OCI-LY7 (cell line): ENCODE measurements around the gene TMEM214. TPM values are rescaled to one million over a fixed set of nuclear protein-coding genes. Genes with fewer than 3 reads are reported as not detected.

Source experiments
- BruUV-seq: library from RNA; stranded (reverse); fragments of 400-500 nt; replicated peaks from 2 replicates; lab custom pipeline; 2021; lab: Mats Ljungman, UMichigan
- CTCF ChIA-PET: fragments of 300-600 bp; sonication (Branson Sonifier 250); formaldehyde crosslinking; loops from one replicate; lab custom pipeline; 2022; ENCODE audit warnings: antibody characterized with exemption; ENCODE audit not compliant: unreplicated experiment; lab: Charles Lee
- POLR2A ChIA-PET: fragments of 300-600 bp; sonication (Branson Sonifier 250); formaldehyde crosslinking; loops from one replicate; lab custom pipeline; 2022; ENCODE audit warnings: antibody characterized with exemption; lab: Charles Lee
- DNase-seq: peaks from one replicate; pipeline ENCODE4 v3.0.0-alpha.2; 2015; ENCODE audit warnings: low spot score
- H2AFZ ChIP-seq: fragments of 200-600 bp; sonication (generic), shearing (Covaris generic); 2 replicates; pipeline ENCODE4 v1.6.1; 2014; ENCODE audit warnings: mild to moderate bottlenecking, antibody characterized with exemption, low read length, moderate library complexity
- H3K27ac ChIP-seq: fragments of 200-600 bp; sonication (generic); 2 replicates; pipeline ENCODE4 v1.5.1; 2014; ENCODE audit warnings: mixed run types, low read depth, mild to moderate bottlenecking, moderate library complexity, low read length, inconsistent platforms; ENCODE audit not compliant: poor library complexity, severe bottlenecking
- H3K36me3 ChIP-seq: fragments of 200-600 bp; sonication (generic); 2 replicates; pipeline ENCODE4 v1.6.1; 2014; ENCODE audit warnings: mild to moderate bottlenecking, antibody characterized with exemption, low read length, moderate library complexity, mixed read lengths; ENCODE audit not compliant: insufficient read depth
- H3K4me1 ChIP-seq: fragments of 200-600 bp; sonication (generic); 2 replicates; pipeline ENCODE4 v1.5.1; 2014; ENCODE audit warnings: mild to moderate bottlenecking, low read length; ENCODE audit not compliant: insufficient read depth, poor library complexity, severe bottlenecking
- H3K4me2 ChIP-seq: fragments of 200-600 bp; sonication (generic); 2 replicates; pipeline ENCODE4 v1.6.1; 2014; ENCODE audit warnings: mild to moderate bottlenecking, low read length
- H3K4me3 ChIP-seq: fragments of 200-600 bp; sonication (generic); 2 replicates; pipeline ENCODE4 v1.5.1; 2014; ENCODE audit warnings: mild to moderate bottlenecking, low read depth, low read length; ENCODE audit not compliant: poor library complexity, severe bottlenecking
- H3K79me2 ChIP-seq: fragments of 200-600 bp; sonication (generic); 2 replicates; pipeline ENCODE4 v1.6.1; 2016; ENCODE audit warnings: low read depth, mild to moderate bottlenecking, low read length, moderate library complexity, mixed read lengths; ENCODE audit not compliant: insufficient read depth
- H3K9me2 ChIP-seq: fragments of 200-600 bp; sonication (generic); 2 replicates; pipeline ENCODE4 v1.6.1; 2016; ENCODE audit warnings: mild to moderate bottlenecking, low read length, mixed read lengths; ENCODE audit not compliant: insufficient read depth
- H3K9me3 ChIP-seq: fragments of 200-600 bp; sonication (generic); 2 replicates; pipeline ENCODE4 v1.6.1; 2014; ENCODE audit warnings: mild to moderate bottlenecking, mixed run types, low read length, mixed read lengths
- H4K20me1 ChIP-seq: fragments of 200-600 bp; sonication (generic); 2 replicates; pipeline ENCODE4 v1.6.1; 2014; ENCODE audit warnings: mild to moderate bottlenecking, antibody characterized with exemption, low read length, moderate library complexity, mixed read lengths; ENCODE audit not compliant: insufficient read depth
- CTCF ChIP-seq: fragments of 200-600 bp; sonication (generic); conservative IDR thresholded peaks from 2 replicates; pipeline ENCODE4 v1.5.1; 2014; ENCODE audit warnings: mild to moderate bottlenecking, antibody characterized with exemption, low read length, moderate library complexity, mixed read lengths
- EZH2phosphoT487 ChIP-seq: fragments of 200-600 bp; sonication (generic); IDR thresholded peaks from 2 replicates; pipeline ENCODE4 v1.6.1; 2018; ENCODE audit warnings: low read depth, borderline replicate concordance, mild to moderate bottlenecking, mixed run types, antibody characterized with exemption, low read length, moderate library complexity, mixed read lengths
- intact Hi-C: fragments of 100-400 bp; cut with micrococcal nuclease; formaldehyde crosslinking; loops from one replicate; pipeline ENCODE4 v1.10.0; 2022; ENCODE audit not compliant: unreplicated experiment
- total RNA-seq, 2 experiments: library from RNA; depleted of rRNA in 1 of 2; stranded (reverse); fragments of >200 nt in 1 of 2; shearing (Covaris generic) in 1 of 2; gene quantifications; 2 replicates each; pipeline ENCODE4 v1.2.3, GENCODE V29; 2014 to 2022

The TMEM214 gene
- total RNA-seq, 2 experiments from 2014 or later, result 32.0 to 78.6 TPM

DNA sequence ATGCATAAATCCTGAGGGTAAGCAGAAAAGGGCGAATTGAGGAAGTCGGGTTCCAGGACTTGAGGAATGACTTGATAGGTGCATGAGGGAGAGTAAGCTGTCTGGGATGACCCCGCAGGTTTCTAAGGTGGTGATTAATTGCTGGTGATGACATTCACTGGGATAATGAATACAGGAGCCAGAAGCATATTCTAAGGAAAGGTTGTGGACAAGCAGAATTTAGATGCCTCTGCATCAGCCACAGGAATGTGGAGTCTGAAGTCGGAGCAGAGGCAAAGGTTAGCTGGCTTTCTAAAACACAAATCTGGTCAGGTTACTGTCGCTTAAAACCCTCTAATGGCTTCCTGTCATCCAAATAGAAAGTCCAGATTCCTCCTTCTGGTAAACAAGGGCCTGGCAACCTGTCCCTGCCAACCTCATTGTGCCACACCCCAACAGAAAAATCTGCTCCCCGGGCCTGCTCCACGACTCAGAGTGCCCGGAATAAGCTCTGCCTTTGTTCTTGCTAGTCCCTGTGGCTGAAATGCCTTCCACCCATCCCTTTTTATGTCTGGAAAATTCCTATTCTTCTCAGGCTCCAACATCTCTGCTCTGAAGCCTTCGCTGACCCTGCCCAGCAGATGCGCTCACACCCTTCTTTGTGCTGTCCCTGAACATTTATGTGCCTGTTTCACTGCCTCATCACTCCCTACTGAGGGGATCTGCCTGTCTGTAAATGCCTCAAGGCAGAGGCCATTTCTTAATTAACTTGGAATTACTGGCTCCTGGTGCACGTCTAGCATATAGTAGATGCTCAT is 11.3 kb upstream of the TMEM214 start:
- no peak overlapping the region for H2AFZ ChIP-seq
- H3K9me2 ChIP-seq, result no peaks in the 10 kb centered on the region
- peaks cover 3% of the 10 kb centered on the region for H3K4me1 ChIP-seq
- intact Hi-C loops, result no loop called here
- BruUV-seq, result no TSS peak
- no peaks in the 10 kb centered on the region for H3K79me2 ChIP-seq
- ChIA-PET POLR2A (no interaction called here), CTCF (no interaction called here)
- no peaks in the 10 kb centered on the region for H3K36me3 ChIP-seq
- TF ChIP-seq EZH2phosphoT487 (no peak), CTCF (no peak)
- H3K27ac ChIP-seq, result no peak overlapping the region
- H4K20me1 ChIP-seq, result no peaks in the 10 kb centered on the region
- H3K4me2 ChIP-seq, result no peak overlapping the region
- no peak overlapping the region for H3K4me3 ChIP-seq
- DNase-seq, result no peak
- H3K9me3 ChIP-seq, result no peaks in the 10 kb centered on the region

GRCh38 chr2:27023740-27024139 is 9.0 kb upstream of the TMEM214 start:
- H3K4me1 ChIP-seq, result no peaks in the 10 kb centered on the region
- no peak overlapping the region for H3K4me3 ChIP-seq
- H3K9me2 ChIP-seq, result no peaks in the 10 kb centered on the region
- no peak overlapping the region for H2AFZ ChIP-seq
- no peaks in the 10 kb centered on the region for H3K9me3 ChIP-seq
- DNase-seq, result no peak
- ChIA-PET POLR2A (interaction anchor here (0.5 kb wide), 1 partner anchor 200 kb away, joined by 4 read pairs; no protein-coding TSS in a partner anchor), CTCF (interaction anchor here (0.5 kb wide), 1 partner anchor 87 kb away, joined by 3 read pairs; no protein-coding TSS in a partner anchor)
- intact Hi-C loops, result no loop called here
- no peak overlapping the region for H3K27ac ChIP-seq
- no peaks in the 10 kb centered on the region for H3K79me2 ChIP-seq
- no peak for TF ChIP-seq EZH2phosphoT487
- TF ChIP-seq CTCF, result no peak
- no peaks in the 10 kb centered on the region for H3K36me3 ChIP-seq
- BruUV-seq, result no TSS peak
- no peaks in the 10 kb centered on the region for H4K20me1 ChIP-seq
- no peak overlapping the region for H3K4me2 ChIP-seq

- H3K9me2 ChIP-seq, result no peaks in the 10 kb centered on the region
- no TSS peak for BruUV-seq
- no peaks in the 10 kb centered on the region for H3K36me3 ChIP-seq
- H2AFZ ChIP-seq, result no peak overlapping the region
- no peaks in the 10 kb centered on the region for H3K4me1 ChIP-seq
- H3K79me2 ChIP-seq, result no peaks in the 10 kb centered on the region
- ChIA-PET CTCF (interaction anchor here (0.5 kb wide), 1 partner anchor 88 kb away, joined by 3 read pairs; no protein-coding TSS in a partner anchor), POLR2A (interaction anchor here (0.5 kb wide), 1 partner anchor 200 kb away, joined by 4 read pairs; no protein-coding TSS in a partner anchor)
- no peak overlapping the region for H3K27ac ChIP-seq
- intact Hi-C loops, result no loop called here
- DNase-seq, result no peak
- TF ChIP-seq EZH2phosphoT487 (no peak), CTCF (peak; percentile 24; the same call in 1 of the 2 replicates)
- H3K4me3 ChIP-seq, result no peak overlapping the region
- H3K4me2 ChIP-seq, result no peak overlapping the region
- no peaks in the 10 kb centered on the region for H4K20me1 ChIP-seq
- H3K9me3 ChIP-seq, result no peaks in the 10 kb centered on the region
These were observed 8.6 kb upstream of the TMEM214 start for GRCh38 chr2:27024188-27024587.
